Colonic mucosa (tissue), 2 donors: Measurements from ENCODE around the gene ITGA2B. TPM values are rescaled to one million over a fixed set of nuclear protein-coding genes. Genes with fewer than 3 reads are reported as not detected.

Experiments used
- total RNA-seq, 2 donors: library from RNA; stranded (reverse); fragmentation: NEBNext Ultra II Directional in 1 of 2; extraction: Animal tissue kit (Norgen Biotek cat#: 25700) in 1 of 2; gene quantifications; one replicate each; pipeline ENCODE4 v1.2.1, GENCODE V29; 2021
- donor health status: DM: no; HTN: no; CAD: no.
- donor health status: DM: no; HTN: no; CAD: no.

The ITGA2B gene
- total RNA-seq, 2 donors from 2014 or later, result 0.37 to 0.69 TPM

Other genes starting within 250 kb of the ITGA2B start
- 10 to 100 TPM in 1 of 2 donors, 1 to 10 TPM in 1; 2.7 to 11.5 TPM for gene HROB, start 247.7 kb downstream of the ITGA2B start, total RNA-seq
- gene ASB16, start 218.9 kb downstream of the ITGA2B start, total RNA-seq, result under 1 TPM in 1 of 2 donors, not detected in 1; 0.32 TPM
- 10 to 100 TPM; 37.0 to 44.5 TPM for gene TMUB2, start 202.7 kb downstream of the ITGA2B start, total RNA-seq
- 10 to 100 TPM; 65.9 to 77.3 TPM for gene ATXN7L3, start 189.8 kb downstream of the ITGA2B start, total RNA-seq
- gene UBTF, start 170.0 kb downstream of the ITGA2B start, total RNA-seq, result 10 to 100 TPM; 44.7 to 84.1 TPM
- gene SLC4A1, start 121.5 kb downstream of the ITGA2B start, total RNA-seq, result under 1 TPM in 1 of 2 donors, not detected in 1; 0.27 TPM
- gene RUNDC3A, start 81.0 kb downstream of the ITGA2B start, total RNA-seq, result 1 to 10 TPM in 1 of 2 donors, under 1 TPM in 1; 0.52 to 1.4 TPM
- gene SLC25A39, start 64.8 kb downstream of the ITGA2B start, total RNA-seq, result 100 to 1,000 TPM; 115 to 267 TPM
- 100 to 1,000 TPM; 343 to 466 TPM for gene GRN, start 44.3 kb downstream of the ITGA2B start, total RNA-seq
- gene FAM171A2, start 25.8 kb downstream of the ITGA2B start, total RNA-seq, result under 1 TPM; 0.64 to 0.72 TPM
- 10 to 100 TPM; 30.3 to 33.9 TPM for gene GPATCH8, start 113.8 kb upstream of the ITGA2B start, total RNA-seq
- gene FZD2, start 167.8 kb upstream of the ITGA2B start, total RNA-seq, result 1 to 10 TPM in 1 of 2 donors, under 1 TPM in 1; 0.67 to 2.0 TPM